Stimulated activated CD4-positive, alpha-beta T cell treated with anti-CD3 and anti-CD28 coated beads, Interleukin-4, amount 100 ng/mL, for 24 hours (primary cell): Measurements from ENCODE around the gene GGA2.
"Not testable (repeated sequence)": the region's sequence is repeated elsewhere in the genome, so short reads cannot be mapped to it uniquely, and the experiment has no call there.

ENCODE experiments used
- DNase-seq: peaks from one replicate; pipeline ENCODE4 v3.0.0-alpha.2; 2020

GGA2 gene

DNA sequence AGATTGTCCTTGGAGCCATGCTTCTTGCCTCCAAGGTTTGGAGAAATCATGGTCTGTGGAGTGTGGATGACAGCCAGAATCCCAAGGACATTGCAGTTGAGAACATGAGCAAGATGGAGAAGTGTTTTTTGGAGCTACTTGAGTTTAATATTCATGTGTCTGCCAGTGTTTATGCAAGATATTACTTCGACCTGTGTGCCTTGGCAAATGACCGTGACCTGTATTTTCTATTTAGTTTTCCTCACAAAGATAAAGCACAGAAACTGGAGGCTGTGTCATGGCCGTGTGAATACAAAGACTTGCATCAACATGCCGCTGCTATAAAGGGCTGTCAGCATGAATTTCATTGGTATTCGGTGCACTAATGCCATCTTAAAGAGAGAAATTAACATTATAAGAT, 9.0 kb downstream of the GGA2 start:
- no peak for DNase-seq

DNA sequence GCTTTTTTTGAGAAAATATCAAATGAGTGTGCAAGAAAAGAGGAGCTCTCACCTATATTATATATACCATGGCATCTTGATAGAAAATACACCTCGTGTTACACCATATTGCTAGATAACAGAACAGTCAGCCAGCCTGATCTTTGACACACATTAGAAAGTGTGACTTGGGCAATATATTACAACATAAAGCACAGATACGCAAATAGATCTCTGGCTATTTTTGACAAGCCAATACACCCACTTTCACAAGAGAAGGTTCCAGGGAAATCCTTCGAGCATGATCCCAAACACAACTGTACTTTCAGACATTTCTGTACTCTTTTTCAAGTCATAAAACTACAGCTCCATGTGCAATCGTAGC, 9.4 kb downstream of the GGA2 start:
- DNase-seq: no peak

- no peak for DNase-seq
Observed at GRCh38 chr16:23500212-23500861, 10.0 kb downstream of the GGA2 start.

- DNase-seq: no peak
Observed at GRCh38 chr16:23499801-23500200, 10.5 kb downstream of the GGA2 start.

DNA sequence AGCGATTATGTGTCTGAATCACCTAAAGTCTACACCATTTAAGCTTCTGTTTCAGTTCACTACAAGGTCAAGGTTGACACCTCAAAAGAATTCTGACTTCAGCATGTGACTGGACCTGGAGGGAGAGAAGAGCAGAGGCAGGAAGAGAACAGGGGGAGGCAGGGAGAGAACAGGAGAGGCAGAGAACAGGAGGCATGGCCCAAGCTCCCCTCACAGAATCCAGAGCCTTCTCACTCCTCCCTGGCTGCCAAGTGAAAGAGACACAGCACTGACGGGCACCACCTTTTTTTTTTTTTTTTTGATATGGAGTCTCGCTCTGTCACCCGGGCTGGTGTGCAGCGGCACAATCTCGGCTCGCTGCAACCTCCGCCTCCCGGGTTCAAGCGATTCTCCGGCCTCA, 11.4 kb downstream of the GGA2 start:
- no peak for DNase-seq

- DNase-seq: no peak
Observed at GRCh38 chr16:23497543-23497868, 12.8 kb downstream of the GGA2 start.

DNA sequence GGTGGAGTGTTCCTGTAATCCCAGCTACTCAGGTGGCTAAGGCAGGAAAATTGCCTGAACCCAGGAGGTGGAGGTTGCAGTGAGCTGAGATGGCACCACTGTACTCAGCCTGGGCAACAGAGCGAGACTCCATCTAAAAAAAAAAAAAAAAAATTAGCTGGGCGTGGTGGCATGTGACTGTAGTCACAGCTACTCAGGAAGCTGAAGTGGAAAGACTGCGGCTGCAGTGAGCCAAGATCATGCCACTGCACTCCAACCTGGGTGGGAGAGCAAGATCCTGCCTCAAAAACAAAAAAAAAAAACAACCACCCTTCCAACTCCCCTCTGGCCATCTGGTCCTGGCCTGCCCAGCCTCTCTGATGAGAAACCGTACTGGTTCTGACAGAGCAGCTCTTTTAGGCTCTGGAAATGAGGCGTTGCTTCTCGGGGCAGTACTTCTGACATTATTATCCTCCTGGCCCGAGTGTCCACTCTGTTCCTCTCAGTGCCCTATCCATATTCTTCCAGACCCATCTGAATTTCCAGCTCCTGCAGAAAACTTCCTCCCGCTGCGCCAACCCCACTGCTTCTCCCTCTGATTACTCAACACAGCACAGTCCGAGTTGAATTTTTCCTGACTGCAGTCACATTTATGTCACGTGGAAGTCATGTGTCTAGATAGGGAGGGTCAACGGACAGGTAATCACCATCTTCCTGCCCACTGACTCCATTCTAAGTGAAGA, 13.3 kb downstream of the GGA2 start:
- DNase-seq: no peak

- no peak for DNase-seq
Observed at GRCh38 chr16:23495671-23496070, 14.6 kb downstream of the GGA2 start.

- DNase-seq: no peak
Observed at GRCh38 chr16:23494188-23494587, 16.1 kb downstream of the GGA2 start.

DNA sequence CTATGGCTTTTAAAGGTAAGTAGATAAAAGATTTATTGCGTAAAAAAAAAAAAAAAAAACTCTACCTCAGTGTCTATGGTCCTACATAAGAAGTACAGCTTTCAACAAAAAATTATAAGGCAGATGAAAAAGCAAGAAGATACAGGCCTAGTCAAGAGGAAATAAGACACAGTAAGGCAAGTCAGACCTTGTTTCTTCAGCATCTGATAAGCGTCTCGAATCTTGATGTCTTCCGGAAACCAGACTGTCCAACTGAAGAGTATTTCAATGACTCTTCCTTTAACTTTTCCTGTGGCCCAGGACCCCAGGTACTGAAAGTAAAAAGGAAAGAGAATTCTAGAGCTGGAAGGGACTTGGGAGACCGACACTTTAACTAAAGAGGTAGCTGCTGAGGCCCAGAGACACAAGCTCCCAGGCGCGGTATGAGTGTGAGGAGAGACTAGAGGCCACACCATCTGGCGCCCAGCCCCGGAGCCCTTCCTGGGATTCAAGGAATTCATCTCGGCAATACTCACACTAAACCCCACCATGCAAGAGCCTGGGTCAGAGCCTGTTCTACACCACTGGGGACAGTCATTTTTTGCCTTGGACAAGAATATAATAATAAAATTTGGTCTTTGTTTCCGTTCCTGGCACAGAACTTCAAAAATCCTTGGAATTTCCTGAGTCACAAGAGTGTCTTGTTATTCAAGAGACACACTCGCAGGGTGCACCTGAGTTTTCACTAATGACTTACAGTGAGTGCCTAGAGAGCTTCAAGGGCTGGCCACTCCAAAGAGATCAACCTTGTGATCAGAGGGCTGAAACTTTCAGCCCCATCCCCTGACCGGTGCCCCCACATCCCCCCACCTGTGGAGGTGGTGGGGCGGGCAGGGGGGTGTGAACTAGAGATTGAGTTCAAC, 18.6 kb downstream of the GGA2 start:
- no peak for DNase-seq

DNA sequence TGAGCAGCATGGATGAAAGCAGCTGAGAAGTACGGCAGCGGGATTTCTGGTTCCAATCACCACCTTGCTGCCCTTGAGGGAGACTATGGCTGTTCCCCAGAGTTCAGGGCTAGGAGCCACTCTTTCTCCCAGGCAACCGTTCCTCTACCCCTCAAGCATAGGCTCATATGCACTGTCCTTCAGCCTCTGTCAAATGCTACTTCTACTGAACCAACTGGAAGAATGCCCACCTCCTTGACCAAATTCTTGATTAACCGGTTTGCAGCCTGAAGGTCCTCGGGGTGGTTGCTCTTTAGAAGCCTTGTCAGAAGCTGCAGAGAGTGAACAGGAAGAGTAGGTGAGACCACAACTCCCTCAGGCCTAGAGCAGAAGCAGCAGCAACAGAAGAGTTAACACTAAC, 23.8 kb downstream of the GGA2 start:
- DNase-seq: no peak

DNA sequence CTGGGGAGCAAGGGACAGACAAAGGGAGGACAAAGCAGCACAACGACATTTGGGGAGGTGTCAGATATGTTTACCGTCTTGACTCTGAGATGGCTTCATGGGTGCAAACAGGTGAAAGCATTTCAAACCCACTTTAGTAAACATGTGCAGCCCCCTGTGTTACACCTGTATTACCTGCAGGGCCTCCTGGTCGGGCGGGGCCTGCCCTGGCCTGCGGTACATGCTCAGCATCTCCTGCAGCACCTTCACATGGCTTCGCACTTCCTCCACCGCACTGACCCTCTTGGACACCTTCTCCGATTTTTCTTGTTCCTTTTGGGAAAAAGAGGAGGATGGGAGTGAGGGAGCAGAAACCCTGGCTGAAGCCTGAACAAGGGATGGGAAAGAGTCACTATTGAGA, 24.5 kb downstream of the GGA2 start:
- no peak for DNase-seq

GRCh38 chr16:23485257-23485614, 25.1 kb downstream of the GGA2 start:
- DNase-seq: no peak

- DNase-seq: no peak
Observed at GRCh38 chr16:23484510-23485256, 25.6 kb downstream of the GGA2 start.

DNA sequence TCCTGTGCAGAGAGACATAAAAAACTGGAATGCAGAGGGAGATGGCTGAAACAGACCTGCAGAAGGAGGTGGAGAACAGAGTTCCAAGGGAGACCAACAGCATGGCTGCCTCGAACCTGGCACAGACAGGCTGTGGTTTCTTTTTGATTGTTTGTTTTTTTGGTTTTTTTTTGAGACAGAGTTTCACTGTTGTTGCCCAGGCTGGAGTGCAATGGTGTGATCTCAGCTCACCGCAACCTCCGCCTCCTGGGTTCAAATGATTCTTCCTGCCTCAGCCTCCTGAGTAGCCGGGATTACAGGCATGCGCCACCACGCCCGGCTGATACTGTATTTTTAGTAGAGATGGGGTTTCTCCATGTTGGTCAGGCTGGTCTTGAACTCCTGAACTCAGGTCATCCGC, 26.8 kb downstream of the GGA2 start:
- DNase-seq: not testable (repeated sequence)

DNA sequence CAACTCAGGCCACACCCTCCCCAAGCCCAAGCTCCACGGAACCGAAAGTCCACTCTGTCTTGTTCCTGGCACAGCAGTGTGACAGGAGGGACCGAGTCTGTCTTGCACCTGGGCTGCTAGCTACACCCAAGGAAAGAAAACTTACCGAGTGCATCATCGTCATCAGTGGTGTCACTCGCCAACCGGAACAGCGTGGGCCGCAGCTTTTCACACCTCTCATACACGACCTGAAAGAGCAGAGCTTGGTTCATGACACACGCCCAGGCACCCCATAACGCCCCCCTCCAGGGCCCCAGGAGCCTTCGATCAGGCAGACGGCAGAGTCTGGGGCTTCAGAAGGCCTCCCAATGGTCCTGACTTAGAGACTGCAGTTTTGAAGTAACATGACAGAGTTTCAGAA, 27.5 kb downstream of the GGA2 start:
- DNase-seq: no peak

- DNase-seq: no peak
Observed at GRCh38 chr16:23480257-23480656, 30.0 kb downstream of the GGA2 start.

- DNase-seq: no peak
Observed at GRCh38 chr16:23479138-23479537, 31.2 kb downstream of the GGA2 start.

- no peak for DNase-seq
Observed at GRCh38 chr16:23478566-23478965, 31.7 kb downstream of the GGA2 start.

DNA sequence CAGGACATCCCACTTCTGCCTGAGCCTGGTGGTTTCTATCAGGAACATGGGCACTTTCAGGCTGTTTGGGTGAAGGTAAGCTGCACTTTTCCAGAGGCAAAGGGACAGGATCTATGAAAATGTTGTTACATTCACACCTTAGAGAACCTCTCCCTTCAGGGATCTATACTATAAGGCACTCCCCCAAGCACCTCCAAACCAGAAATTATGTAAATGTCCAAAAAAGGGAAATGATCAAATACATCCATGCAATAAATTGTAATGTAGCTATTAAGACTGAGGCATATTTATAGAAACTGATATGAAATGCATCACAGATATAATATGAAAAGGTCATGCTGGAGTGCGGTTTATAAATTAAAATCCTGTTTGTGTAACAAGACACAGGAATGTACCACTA, 34.0 kb downstream of the GGA2 start:
- no peak for DNase-seq

DNA sequence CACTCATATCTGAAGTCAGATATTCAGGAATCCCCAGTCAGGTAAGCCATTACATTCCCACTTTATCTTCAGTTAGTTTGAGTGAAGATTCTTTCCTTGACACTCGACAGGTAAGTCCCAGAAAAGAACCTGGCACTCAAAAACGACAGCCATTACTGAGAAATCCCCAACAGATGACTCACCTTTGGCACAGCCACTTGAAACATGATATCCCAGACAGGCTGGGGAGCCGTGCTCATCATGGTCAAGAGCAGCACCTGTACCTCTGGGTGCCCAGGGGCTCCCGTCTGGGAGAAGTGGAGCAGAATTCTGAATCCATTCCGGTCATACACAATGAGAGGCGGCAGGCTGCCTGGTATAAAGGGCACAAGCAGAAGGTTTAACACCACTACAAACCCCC, 40.5 kb downstream of the GGA2 start:
- DNase-seq: no peak

DNA sequence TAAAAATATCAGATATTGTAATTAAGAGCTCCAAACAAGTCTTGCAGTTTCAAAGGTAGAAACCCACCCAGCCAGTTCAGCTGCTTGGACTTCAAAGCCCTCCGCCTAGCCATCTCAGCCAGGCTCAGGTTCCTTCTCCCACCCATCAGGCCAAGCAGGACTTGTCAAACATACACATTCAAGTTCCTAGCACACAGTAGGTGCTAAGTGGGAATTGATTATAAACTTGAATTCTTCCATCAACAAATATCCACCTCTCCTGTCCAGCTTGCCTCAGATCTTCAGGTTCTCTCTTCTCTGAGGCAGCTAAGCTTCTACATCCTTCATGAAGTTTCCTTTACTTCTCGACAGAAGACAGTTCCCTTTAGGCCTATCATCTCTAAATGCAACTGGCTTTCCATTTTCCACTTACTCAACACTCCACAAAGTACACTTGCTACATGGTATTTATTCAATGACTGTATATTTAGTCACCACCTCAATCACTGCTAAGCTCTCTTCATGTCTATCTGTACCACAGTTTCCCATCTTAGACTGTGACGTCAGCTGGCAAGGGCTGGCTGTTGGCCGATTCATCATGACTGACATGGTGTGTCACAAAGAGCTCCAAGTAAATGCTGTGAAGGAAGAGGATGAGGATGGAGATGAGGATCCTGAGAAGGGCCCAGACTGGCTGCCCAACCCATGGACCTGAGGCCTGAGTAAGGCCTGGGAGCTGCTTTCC, 44.0 kb downstream of the GGA2 start:
- no peak for DNase-seq

- no peak for DNase-seq
Observed at GRCh38 chr16:23465179-23465578, 45.1 kb downstream of the GGA2 start.
